ENCODE measurements around the gene USP37.

GRCh38 chr2:218605432-218605831, 37.3 kb upstream of the USP37 start:
- no peak for TF ChIP-seq CTCF (IDR thresholded peaks at IDR 0.05; ENCODE audit: insufficient read depth, low read length)
- TF ChIP-seq POLR2AphosphoS5 (IDR thresholded peaks at IDR 0.05; ENCODE audit: low read depth) = no peak
- no peak for TF ChIP-seq REST (IDR thresholded peaks at IDR 0.05; ENCODE audit: insufficient replicate concordance, low read depth)

Data from HL-60 (cell line).